ENCODE measurements around the gene IL17C.

DNA sequence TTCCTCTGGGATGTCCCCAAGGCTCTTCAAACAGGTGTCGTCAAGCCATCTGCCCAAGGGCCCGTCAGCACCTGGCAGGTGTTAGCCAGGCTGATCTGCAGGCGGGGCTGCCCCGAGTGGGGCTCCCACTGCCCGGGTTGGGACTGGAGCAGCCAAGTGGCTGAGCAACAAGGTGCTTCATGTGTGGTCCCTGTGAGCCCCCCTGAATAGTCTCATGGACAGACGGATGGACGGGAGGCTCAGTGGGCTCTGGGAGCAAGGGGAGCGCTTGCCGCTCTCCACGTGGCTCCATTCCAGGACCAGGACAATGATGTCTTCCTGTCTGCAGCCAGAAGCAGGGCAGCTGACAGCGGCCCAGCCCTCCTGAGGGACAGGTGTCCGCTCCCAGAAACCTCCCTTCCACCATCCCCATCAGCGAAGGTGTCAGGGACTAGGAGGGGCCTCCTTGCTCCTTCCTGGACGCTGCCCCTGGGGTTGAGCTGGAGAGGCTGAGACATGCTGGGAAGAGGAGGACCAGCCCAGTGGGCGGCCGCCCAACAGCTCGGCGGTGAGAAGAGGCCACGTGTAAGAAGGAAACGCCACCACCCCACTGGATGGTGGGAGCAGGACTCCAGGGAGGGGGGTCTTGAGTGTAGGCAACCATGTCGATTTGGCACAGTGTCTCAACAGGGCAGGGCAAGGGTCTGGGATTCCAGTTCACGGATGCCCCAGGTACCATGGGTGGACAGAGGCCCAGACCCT is 38.3 kb downstream of the IL17C start:
- TF ChIP-seq, protein P1, sequence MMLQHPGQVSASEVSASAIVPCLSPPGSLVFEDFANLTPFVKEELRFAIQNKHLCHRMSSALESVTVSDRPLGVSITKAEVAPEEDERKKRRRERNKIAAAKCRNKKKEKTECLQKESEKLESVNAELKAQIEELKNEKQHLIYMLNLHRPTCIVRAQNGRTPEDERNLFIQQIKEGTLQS (IDR thresholded peaks at IDR 0.05), result no peak
- TF ChIP-seq, protein P2, sequence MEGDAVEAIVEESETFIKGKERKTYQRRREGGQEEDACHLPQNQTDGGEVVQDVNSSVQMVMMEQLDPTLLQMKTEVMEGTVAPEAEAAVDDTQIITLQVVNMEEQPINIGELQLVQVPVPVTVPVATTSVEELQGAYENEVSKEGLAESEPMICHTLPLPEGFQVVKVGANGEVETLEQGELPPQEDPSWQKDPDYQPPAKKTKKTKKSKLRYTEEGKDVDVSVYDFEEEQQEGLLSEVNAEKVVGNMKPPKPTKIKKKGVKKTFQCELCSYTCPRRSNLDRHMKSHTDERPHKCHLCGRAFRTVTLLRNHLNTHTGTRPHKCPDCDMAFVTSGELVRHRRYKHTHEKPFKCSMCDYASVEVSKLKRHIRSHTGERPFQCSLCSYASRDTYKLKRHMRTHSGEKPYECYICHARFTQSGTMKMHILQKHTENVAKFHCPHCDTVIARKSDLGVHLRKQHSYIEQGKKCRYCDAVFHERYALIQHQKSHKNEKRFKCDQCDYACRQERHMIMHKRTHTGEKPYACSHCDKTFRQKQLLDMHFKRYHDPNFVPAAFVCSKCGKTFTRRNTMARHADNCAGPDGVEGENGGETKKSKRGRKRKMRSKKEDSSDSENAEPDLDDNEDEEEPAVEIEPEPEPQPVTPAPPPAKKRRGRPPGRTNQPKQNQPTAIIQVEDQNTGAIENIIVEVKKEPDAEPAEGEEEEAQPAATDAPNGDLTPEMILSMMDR (IDR thresholded peaks at IDR 0.05; ENCODE audit: low read depth, low read length, missing input control), result no peak
- TF ChIP-seq RAD21 (IDR thresholded peaks at IDR 0.05), result no peak
- no peak for TF ChIP-seq YY1 (IDR thresholded peaks at IDR 0.05)
- TF ChIP-seq SP1 (IDR thresholded peaks at IDR 0.05), result no peak
